HG03045 (cell line): ENCODE results near the gene RMI2.
A peak's percentile ranks its signal among the peaks of the same experiment; 100 is the strongest.
"Not testable (repeated sequence)": the region's sequence is repeated elsewhere in the genome, so short reads cannot be mapped to it uniquely, and the experiment has no call there.

Experiments
- ATAC-seq: cut with Tn5 transposase; IDR thresholded peaks from one replicate; pipeline ENCODE4 v1.9.1; 2021; ENCODE audit warnings: mild to moderate bottlenecking, moderate library complexity; ENCODE audit not compliant: unreplicated experiment

RMI2 gene

DNA sequence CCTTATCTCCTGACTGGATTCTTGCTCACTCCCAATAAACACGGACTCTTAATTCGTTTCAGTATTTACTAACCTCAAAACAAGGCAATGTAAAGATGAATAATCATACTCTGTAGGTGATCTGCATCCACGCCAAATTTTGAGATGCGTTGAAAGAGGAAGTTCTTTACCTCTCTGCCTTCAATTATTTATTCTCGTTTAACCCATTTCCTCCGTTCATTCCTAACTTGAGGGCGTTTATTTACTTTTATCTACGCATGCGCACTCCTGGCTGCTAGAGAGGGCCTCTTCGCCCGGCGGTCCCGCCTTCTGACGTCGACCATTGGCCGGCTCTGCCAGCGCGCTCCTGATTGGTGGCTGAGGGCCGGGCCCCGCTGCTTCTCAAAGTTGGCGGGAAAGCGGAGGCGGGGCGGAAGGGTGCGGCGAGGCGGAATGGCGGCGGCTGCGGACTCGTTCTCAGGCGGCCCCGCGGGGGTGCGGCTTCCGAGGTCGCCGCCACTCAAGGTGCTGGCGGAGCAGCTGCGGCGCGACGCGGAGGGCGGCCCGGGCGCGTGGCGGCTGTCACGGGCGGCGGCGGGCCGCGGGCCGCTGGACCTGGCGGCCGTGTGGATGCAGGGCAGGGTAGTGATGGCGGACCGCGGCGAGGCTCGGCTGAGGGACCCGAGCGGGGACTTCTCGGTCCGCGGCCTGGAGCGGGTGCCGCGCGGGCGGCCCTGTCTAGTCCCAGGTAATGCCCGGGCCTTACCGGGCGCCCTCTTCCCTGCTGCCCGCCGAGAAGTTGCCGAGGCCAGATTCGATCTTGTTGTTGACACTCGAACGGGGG is at the start of gene RMI2:
Gene RMI2 (plus strand): TSS at position 420 of the 823 bp plus-strand sequence. CDS start 13 bp downstream, at position 433.
- peak; percentile 95 for ATAC-seq

DNA sequence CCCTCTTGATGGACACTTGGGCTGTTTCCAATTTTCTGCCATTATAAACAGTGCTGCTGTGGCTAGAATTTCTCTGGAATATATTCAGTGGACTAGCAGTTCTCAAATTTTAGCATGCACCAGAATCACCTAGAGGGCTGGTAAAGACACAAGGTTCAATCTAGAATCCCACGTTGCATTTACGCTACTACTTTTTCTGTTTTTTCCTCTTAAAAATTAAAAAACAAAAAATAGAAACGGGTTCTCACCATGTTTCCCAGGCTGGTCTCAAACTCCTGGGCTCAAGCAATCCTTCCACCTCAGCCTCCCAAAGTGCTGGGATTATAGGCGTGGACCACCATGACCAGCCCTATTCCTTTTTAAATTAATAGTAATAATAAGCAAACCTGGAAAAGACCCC is 49.6 kb upstream of the RMI2 start:
- no peak for ATAC-seq

DNA sequence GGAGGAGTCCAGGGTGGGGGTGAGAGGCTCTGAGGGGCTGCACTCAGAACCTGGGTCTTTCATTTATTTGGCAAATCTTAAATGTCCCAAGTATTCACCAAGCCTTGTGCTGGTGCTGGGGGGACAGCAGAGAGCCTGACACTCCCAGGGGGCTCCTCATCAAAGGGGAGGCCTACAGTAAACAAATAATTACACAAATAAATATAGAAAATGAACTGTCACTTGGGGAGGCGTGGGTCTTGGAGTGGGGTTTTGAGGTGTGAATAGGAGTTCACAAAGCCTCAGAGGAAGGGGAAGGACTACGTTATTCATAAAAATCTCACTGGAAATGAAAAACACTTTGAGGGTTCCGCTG is 48.9 kb upstream of the RMI2 start:
- no peak for ATAC-seq

DNA sequence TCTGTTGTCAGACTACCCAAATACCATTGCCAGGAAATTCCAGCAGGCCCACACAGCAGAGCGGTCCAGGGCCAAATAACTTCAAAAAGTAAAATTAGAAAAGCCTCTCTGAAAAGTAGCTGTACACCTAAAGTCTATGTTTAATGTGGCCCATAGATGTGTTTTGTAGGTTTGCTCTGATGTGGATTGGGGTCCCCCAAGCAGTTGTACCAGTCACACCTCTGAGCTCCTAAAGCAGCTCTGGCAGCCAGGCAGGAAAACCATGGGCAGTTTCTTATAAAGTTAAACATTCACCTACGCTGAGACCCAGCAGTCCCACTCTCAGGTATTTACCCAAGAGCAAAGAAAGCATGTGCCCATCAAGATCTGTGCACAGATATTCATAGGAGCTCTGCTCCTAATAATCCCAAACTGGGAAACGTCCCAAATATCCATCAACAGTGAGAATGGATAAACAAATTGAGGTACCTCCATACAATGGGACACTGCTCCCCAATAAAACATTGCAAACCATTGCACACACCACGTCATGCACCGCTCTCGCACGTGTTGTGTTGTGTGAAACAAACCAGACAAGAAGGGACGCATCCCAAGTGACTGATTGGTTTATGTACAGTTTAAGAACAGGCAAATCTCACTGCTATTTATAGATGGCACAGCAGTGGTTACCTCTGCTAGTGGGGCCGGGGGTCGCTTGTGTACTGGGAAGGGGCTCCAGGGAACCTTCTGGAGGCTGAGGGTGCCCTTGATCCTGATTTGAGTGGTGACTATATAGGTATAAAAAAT is 48.4 kb upstream of the RMI2 start:
- ATAC-seq: no peak

DNA sequence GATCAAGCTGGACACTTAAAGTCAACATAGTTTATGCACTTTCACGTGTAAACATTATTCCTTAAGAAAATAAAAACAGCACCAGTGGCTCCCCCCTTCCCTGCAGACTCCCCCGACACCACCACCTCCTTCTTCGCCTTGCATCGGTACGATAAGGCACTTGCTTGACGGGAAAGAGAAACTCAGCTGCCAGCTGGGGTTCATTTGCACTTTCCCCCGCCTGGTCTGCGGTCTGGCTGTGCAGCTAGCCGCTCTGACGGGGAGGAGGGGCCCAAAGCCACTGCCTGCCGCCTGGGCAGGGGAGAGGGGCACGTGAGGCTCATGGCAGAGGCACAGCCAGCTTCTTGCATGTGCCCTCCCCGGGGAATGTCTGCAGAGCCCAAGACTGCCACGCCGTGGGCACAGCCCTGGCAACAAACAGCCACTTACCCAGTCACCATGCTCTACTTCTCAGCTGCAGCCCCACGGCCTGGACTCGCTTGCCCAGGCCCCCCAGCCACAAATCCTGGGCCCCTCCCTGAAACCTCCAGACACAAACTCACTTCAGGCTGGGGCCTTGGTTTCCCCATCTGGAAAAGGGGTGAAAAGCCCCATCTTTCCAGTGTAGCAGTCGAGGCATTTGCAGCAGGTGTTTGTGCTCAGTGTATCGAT is 47.6 kb upstream of the RMI2 start:
- ATAC-seq: peak; percentile 76

DNA sequence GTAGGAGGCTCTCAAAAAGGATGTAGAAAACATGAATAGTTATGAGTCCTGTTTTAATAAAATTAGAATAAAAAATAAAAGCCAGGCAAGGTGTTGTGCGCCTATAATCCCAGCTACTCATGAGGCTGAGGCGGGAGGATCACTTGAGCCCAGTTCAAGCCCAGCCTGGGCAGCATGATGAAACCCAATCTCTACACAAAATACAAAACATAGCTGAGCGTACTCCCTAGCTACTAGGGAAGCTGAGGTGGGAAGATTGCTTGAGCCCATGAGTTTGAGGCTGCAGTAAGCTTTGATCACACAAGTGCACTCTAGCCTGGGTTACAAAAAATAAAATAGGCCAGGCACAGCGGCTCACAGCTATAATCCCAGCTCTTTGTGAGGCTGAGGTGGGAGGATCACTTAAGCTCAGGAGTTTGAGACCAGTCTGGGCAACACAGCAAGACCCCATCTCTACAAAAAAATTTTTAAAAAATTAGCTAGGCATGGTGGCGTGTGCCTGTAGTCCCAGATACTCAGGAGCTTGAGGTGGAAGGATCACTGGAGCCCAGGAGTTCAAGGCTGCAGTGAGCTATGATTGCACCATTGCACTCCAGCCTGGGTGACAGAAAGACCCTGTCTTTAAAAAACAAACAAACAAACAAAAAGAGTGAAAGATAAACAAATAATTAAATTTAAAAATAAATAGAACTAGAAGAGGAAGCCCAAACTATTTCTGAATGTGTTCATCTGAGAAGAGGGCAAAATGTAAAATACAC is 46.9 kb upstream of the RMI2 start:
- ATAC-seq: no peak

DNA sequence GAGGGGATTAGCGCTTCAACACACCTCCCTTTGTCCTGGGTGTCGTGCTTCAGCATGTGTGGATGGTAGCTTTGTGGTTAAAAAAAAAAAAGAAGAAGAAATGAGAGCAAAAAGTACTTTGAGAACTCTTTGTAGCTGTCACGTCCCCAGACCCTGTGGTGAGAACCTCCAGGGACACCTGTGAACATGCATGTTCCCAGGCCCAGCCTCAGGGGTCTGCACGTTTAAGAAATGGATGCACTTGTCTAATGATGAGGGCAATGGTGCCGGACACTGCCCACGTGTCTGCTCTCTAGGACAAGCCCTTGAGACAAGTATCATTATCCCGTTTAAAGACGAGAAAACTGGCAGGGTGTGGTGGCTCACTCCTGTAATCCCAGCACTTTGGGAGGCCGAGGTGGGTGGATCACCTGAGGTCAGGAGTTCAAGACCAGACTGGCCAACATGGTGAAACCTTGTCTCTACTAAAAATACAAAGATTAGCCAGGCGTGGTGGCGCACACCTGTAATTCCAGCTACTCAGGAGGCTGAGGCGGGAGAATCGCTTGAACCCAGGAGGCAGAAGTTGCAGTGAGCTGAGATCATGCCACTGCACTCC is 46.2 kb upstream of the RMI2 start:
- not testable (repeated sequence) for ATAC-seq

DNA sequence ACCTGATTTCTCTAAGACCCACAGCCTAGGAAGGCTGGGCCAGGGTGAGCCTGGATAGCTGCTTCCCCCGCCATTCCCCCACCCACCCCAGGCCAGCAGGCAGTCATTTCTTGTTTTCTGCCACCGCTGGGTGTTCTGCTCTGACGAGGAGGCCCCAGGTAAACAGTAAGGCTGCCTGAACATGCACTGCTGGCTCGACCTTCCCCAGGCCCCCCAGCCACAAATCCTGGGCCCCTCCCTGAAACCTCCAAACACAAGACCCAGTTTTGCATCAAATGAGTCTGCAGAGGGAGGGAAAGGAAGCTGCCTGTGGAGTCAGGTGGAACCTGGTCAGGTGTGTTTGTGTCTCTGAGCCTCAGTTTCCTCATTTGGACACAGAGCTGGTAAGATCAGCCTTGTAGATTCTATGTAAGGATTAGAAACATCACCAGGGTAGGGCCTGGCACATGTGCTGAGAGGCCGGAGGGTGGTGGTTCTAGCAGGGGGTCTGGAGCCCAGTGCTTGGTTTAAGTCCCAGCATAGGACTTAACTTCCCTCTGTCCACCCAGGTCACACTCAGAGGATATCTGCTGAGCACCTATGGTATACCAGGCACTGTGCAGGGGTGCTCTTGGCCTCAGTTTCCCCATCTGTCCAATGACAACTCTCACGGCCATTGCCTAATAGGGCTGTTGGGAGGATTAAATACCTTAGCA is 45.2 kb upstream of the RMI2 start:
- ATAC-seq: no peak

DNA sequence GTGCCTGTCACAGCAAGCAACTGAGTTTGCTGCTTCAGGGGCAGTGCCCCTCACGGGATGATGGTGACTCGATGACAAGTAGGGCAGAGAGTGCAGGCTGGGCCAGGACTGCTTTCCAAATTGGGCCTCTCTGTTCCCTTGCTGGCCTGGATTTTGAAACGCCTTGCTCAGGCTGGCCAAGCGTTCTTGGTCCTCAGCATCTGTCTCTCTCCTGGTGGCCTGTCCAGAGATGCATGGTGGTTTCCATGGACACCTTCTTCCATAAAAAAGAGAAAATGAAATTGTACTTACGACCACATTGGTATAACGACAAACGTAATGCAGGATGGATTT is 44.7 kb upstream of the RMI2 start:
- no peak for ATAC-seq

DNA sequence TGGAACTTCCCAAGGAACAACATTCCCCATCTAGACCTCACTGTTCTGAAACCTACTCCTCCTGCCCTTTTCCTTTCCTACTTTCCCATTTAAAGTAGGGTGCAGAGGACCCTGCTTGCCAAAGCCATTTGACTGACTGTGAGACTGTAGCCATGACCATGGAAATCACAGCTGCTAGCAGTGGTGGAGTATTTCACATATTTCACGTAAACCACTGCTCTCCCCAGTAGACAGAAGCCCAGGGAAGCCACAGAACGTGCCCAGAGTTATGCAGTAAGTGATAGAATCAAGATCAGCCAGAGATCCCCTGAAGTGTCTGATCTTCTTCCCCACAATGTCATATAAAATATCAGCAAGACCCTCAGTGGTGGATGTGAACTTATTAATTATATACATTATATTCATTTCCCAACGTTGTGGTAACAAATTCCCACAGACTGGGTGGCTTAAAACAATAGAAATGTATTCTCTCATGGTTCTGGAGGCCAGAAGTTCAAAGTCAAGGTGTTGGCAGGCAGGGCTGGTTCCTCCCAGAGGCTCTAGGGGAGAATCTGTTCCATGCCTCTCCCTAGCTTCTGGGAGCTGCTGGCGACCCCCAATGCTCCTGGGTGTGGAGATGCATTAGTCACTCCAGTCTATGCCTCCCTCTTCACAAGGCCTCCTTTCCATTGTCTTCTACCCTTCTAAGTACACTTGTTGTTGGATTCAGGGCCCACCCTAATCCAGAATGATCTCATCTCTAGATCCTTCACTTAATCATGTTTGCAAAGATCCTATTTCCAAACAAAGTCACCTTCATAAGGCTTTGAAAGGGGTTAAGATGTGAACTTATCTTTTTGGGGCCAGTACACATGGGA is 43.4 kb upstream of the RMI2 start:
- ATAC-seq: no peak

DNA sequence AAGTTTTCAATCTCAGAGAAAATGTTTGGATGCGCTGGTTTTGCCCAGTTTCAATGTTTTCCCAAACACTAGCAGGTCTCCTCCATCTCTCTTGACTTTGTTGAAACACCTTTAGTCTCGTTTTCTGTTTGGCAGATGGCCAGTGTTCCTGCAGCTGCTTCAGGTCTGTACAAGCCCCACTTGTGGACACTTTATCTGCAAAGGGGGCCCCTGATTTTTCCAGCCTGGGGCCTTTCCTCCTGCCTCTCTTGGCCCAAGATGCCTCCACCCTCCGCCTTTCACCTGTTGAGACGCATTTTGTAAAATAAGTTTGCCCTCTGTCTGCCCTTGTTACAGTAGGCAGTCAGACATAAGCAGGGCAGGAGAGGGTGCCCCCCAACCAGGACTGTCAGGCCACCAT is 42.3 kb upstream of the RMI2 start:
- no peak for ATAC-seq

DNA sequence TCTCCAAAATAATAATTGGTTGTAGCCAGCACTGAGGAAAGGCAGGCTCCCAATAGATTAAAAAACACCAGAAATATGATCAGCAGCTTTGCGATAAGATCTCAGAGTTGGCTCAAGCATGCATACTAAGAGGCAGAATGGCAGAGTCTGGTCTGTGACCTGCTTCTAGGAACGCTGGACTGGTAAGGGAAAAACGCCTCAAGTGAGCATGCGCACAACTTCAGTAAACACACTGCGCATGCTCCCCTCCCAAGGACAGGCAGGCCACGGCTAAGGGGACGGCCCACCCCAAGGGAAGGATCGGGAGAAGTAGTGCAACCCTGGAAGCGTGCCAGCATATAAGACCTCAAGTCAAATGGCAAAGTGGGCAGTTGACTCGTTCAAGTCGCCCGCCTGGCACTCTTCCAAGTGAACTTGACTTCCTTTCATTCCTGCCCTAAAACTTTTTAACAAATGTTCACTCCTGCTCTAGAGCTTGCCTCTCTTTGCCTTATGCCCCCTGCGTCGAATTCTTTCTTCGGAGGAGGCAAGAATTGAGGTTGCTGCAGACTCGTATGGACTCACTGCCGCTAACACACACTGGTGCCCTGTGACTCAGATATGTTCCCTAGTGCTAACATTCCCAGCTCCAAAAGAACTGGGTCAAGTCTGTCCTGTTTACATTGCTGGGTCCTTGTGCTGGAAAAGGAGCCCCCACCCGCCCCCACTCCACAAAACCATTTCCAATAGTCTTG is 41.7 kb upstream of the RMI2 start:
- no peak for ATAC-seq

DNA sequence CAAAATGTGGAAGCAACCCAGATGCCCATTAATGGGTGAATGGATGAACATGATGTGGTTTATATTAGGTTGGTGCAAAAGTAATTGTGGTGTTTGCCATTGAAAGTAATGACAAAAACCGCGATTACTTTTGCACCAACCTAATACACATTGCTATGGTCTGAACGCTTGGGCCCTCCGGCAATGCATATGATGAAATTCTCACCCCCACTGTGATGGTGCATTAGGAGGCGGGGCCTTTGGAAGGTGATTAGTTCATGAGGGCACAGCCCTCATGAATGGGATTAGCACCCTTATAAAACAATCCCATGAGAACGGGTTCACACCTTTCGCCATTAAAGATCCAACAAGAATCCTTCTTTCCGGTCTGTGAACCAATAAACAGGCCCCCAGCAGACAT is 38.9 kb upstream of the RMI2 start:
- no peak for ATAC-seq

DNA sequence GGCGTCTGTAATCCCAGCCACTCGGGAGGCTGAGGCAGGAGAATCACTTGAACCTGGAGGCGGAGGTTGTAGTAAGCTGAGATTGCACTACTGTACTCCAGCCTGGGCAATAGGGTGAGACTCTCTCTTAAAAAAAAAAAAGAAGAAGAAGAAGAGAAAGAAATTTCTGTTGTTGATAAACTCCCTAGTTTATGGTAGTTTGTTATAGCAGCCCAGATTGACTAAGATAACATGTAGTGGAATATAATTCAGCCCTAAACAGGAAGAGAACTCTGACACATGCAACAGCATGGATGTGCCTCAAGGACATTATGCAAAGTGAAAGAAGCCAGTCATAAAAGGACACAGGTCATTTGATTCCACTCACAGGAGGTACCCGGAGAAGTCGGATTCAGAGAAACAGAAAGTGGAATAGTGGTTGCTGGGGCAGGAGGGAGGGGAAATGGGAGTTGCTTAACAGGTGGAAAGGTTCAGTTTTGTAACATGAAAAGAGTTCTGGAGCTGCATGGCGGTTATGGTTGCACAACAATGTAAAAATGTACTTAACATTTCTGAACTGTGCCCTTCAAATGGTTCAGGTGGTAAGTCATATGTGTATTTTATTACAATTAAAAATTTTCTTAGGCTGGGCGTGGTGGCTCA is 38.1 kb upstream of the RMI2 start:
- no peak for ATAC-seq

DNA sequence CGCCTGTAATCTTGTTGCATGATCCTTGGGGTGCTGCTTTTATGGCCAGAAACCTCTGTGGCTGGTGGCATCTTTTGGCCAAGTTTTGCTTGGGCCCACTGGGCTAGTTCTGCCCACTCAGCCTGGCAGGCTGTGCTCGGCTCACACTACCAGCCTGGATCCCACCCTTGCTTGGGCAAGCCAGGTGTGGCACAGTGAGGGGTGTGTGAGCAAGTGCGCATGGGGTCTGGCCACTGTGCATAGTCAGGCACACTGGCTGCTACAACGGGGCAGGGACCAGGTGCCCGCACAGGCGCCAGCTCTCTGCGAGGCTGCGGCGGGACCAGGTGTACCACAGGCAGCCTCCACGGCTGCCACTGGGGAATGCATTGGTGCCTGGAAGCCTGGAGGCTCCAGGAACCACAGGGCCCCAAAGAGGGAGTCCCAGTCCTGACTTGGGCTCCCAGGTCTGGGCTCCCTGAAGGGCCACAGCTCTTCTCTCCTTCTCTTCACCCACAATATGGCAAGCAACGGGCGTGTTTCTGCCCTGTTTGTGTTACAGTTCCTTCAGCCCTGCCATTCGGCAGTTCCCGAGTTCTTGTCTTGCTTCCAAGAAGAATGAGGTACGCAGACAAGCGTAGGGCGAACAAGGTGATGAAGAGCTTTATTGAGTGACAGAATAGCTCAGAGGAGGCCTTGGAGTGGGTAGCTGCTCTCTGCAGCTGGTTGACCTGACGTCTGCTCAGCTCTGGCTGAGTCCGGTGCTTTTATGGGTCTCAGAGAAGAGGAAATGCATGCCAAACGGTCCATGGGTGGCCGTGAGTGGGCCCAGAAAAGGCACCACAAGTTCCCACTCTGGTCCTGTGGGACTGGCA is 37.4 kb upstream of the RMI2 start:
- ATAC-seq: no peak

DNA sequence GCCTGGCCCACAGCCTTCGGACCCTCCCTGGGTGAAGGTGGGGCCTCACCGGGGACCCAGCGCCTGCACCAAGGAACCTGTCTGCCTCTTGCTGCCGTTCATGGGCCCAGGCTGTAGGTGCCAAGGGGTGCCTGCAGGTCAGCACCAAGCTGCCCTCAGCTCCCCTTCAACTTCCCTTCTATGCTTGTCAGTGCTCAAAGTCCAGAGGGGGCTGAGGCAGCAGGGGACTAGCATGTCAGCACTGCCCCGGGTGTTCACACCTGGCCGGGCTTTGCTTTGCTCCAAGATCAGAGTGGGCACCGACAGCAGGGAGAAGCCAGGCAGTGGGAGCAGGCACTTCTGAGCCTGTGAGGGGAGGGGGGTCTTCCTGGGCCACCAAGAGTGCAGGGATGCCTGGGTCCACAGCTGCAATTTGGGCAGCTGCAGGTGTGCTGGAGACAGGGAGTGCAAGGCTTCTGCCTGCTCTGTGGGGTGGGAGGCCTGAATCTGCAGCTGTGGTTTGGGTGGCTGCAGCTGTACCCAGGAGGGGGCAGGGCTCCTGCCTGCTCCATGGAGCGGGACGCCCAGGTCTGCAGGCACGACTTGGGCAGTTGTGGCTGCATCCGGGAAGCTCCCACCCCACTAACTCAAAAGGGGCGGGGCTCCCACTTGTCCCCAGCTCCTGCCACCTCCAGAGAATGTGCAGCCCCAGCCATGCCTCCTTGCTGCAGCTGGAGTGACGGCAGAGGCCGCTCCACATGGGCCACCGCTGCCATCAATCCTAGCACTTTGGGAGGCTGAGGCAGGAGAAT is 36.6 kb upstream of the RMI2 start:
- peak; percentile 29 for ATAC-seq
